ENCODE data around the gene ANKRD10.
"Not testable (repeated sequence)": the region's sequence is repeated elsewhere in the genome, so short reads cannot be mapped to it uniquely, and the experiment has no call there.

Gene ANKRD10

GRCh38 chr13:110867380-110867779, 47.5 kb downstream of the ANKRD10 start:
- DNase-seq, result no peak

GRCh38 chr13:110866491-110867170, 48.2 kb downstream of the ANKRD10 start:
- peak in 12 of 58 donors; percentile 5 to 49 (median 23) for DNase-seq

GRCh38 chr13:110863685-110864084, 51.2 kb downstream of the ANKRD10 start:
- DNase-seq, result no peak

- DNase-seq, result no peak
These were observed 53.9 kb downstream of the ANKRD10 start for GRCh38 chr13:110860983-110861382.

GRCh38 chr13:110856942-110857835, 57.7 kb downstream of the ANKRD10 start:
- DNase-seq, result no peak

- DNase-seq, result no peak
These were observed 59.5 kb downstream of the ANKRD10 start for GRCh38 chr13:110855363-110855762.

GRCh38 chr13:110854866-110855265, 60.0 kb downstream of the ANKRD10 start:
- DNase-seq, result no peak

GRCh38 chr13:110853235-110853721, 61.6 kb downstream of the ANKRD10 start:
- DNase-seq, result no peak

- no peak for DNase-seq
These were observed 64.0 kb downstream of the ANKRD10 start for GRCh38 chr13:110850840-110851239.

GRCh38 chr13:110850006-110850405, 64.9 kb downstream of the ANKRD10 start:
- no peak for DNase-seq

GRCh38 chr13:110845520-110845919, 69.3 kb downstream of the ANKRD10 start:
- no peak for DNase-seq

- DNase-seq, result no peak
These were observed 73.0 kb downstream of the ANKRD10 start for GRCh38 chr13:110841846-110842245.

- no peak for DNase-seq
These were observed 73.5 kb downstream of the ANKRD10 start for GRCh38 chr13:110841406-110841805.

- no peak for DNase-seq
These were observed 75.9 kb downstream of the ANKRD10 start for GRCh38 chr13:110838867-110839538.

- no peak for DNase-seq
These were observed 76.8 kb downstream of the ANKRD10 start for GRCh38 chr13:110838116-110838515.

GRCh38 chr13:110837397-110838061, 77.3 kb downstream of the ANKRD10 start:
- not testable (repeated sequence) for DNase-seq

- no peak for DNase-seq
These were observed 78.3 kb downstream of the ANKRD10 start for GRCh38 chr13:110836605-110836903.

- DNase-seq, result no peak
These were observed 78.9 kb downstream of the ANKRD10 start for GRCh38 chr13:110835721-110836604.

- DNase-seq, result no peak
These were observed 80.3 kb downstream of the ANKRD10 start for GRCh38 chr13:110834572-110834971.

GRCh38 chr13:110832531-110832930, 82.3 kb downstream of the ANKRD10 start:
- no peak for DNase-seq

- no peak for DNase-seq
These were observed 82.7 kb downstream of the ANKRD10 start for GRCh38 chr13:110832205-110832479.

Measured in anterior cingulate cortex (tissue), 58 donors.